Measurements from ENCODE around the gene PIK3AP1. TPM values are rescaled to one million over a fixed set of nuclear protein-coding genes. Genes with fewer than 3 reads are reported as not detected.

The PIK3AP1 gene
- total and polyA plus RNA-seq, 2 of the 4 experiments (the other 2 are of a cell fraction): under 0.01 to 0.14 TPM

DNA sequence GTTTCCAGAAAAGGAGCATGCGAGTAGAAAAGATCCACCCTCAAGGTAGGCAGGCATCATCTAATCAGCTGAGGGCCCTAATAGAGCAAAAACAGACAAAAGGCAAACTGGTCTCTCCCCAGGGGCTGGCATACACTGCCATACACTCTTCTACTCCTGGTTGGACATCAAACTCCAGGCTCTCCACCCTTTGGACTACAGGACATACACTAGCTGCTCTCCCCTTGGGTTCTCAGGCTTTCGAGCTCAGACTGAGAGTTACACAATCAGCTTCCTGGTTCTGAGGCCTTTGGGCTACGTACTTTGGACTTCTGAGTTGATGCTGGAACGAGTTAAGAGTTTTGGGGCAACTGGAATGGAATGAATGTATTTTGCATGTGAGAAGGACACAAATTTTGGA lies 82.6 kb downstream of the PIK3AP1 start:
- Histone ChIP-seq H3K27me3 (ENCODE audit: control insufficient read depth, insufficient read depth, low read length) (peaks cover 30% of the 10 kb centered on the region), H2BK5ac (ENCODE audit: low read depth, low read length, poor library complexity, severe bottlenecking) (no peak overlapping the region), H2AK5ac (ENCODE audit: low read depth, low read length) (no peak overlapping the region), H4K5ac (ENCODE audit: low read depth, low read length) (no peak overlapping the region), H2BK120ac (ENCODE audit: low read depth, low read length) (no peak overlapping the region), H3K23ac (ENCODE audit: low read depth, low read length) (no peak overlapping the region), H3K18ac (ENCODE audit: low read depth, low read length) (no peak overlapping the region), H4K20me1 (ENCODE audit: insufficient read depth, low read length) (no peaks in the 10 kb centered on the region), H3K56ac (ENCODE audit: extremely low read depth, insufficient read depth, low read length) (no peak overlapping the region), H3K4ac (ENCODE audit: low read depth, low read length) (no peak overlapping the region), H3K4me1 (ENCODE audit: control insufficient read depth, insufficient read depth, low read length) (no peaks in the 10 kb centered on the region), H2BK20ac (ENCODE audit: low read depth, low read length) (no peak overlapping the region), H3K79me1 (ENCODE audit: low read depth in 1 of 2, low read length in 2 of 2) (no peaks in the 10 kb centered on the region), H2AK9ac (replicated peaks; ENCODE audit: low read depth, low read length, poor library complexity) (no peak overlapping the region), H3K14ac (replicated peaks; ENCODE audit: low read depth, low read length) (no peak overlapping the region), H3K9me1 (ENCODE audit: insufficient read depth, low read length) (no peaks in the 10 kb centered on the region), H4K8ac (ENCODE audit: low read depth in 2 of 2, low read length in 2 of 2) (no peak overlapping the region), H3K4me2 (ENCODE audit: low read depth, low read length) (no peak overlapping the region), H2AFZ (replicated peaks; ENCODE audit: low read length, poor library complexity) (no peak overlapping the region), H3K9me3 (ENCODE audit: control insufficient read depth, insufficient read depth, low read length) (peaks cover 4% of the 10 kb centered on the region; the same call in 1 of the 2 replicates), H3K9ac (ENCODE audit: low read depth, low read length) (no peak overlapping the region), H4K91ac (ENCODE audit: insufficient read depth, low read depth, low read length) (no peak overlapping the region), H3K27ac (ENCODE audit: insufficient read depth, low read length) (no peak overlapping the region), H3K36me3 (ENCODE audit: control insufficient read depth, insufficient read depth, low read length) (no peaks in the 10 kb centered on the region), H2BK15ac (ENCODE audit: low read depth, low read length) (no peak overlapping the region), H3K4me3 (ENCODE audit: insufficient read depth, low read depth, low read length) (no peak overlapping the region)
- DNase-seq (no peak), ATAC-seq (ENCODE audit: low read depth) (no peak)
- in situ Hi-C loops (cut with MboI; ENCODE audit: low sequenced_read_pairs) (no loop called here), dilution Hi-C loops (cut with HindIII; ENCODE audit: low sequenced_read_pairs, unreplicated experiment) (no loop called here), intact Hi-C loops (cut with micrococcal nuclease) (no loop called here)
- TF ChIP-seq NFE2L2 (IDR thresholded peaks at IDR 0.05; ENCODE audit: low read depth, low read length): no peak
- no peak for TF ChIP-seq FOS (IDR thresholded peaks at IDR 0.05; ENCODE audit: low read depth, low read length)
- no peak for TF ChIP-seq RCOR1 (IDR thresholded peaks at IDR 0.05; ENCODE audit: insufficient replicate concordance, low read length)
- no peak for TF ChIP-seq RAD21 (IDR thresholded peaks at IDR 0.05; ENCODE audit: low read length)
- TF ChIP-seq, protein P1, sequence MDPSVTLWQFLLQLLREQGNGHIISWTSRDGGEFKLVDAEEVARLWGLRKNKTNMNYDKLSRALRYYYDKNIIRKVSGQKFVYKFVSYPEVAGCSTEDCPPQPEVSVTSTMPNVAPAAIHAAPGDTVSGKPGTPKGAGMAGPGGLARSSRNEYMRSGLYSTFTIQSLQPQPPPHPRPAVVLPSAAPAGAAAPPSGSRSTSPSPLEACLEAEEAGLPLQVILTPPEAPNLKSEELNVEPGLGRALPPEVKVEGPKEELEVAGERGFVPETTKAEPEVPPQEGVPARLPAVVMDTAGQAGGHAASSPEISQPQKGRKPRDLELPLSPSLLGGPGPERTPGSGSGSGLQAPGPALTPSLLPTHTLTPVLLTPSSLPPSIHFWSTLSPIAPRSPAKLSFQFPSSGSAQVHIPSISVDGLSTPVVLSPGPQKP (IDR thresholded peaks at IDR 0.05; ENCODE audit: borderline replicate concordance, low read depth, low read length): no peak
- TF ChIP-seq RFX5 (IDR thresholded peaks at IDR 0.05; ENCODE audit: low read depth, low read length): no peak
- TF ChIP-seq MAFK (IDR thresholded peaks at IDR 0.05; ENCODE audit: low read depth, low read length): no peak
- TF ChIP-seq, protein P2, sequence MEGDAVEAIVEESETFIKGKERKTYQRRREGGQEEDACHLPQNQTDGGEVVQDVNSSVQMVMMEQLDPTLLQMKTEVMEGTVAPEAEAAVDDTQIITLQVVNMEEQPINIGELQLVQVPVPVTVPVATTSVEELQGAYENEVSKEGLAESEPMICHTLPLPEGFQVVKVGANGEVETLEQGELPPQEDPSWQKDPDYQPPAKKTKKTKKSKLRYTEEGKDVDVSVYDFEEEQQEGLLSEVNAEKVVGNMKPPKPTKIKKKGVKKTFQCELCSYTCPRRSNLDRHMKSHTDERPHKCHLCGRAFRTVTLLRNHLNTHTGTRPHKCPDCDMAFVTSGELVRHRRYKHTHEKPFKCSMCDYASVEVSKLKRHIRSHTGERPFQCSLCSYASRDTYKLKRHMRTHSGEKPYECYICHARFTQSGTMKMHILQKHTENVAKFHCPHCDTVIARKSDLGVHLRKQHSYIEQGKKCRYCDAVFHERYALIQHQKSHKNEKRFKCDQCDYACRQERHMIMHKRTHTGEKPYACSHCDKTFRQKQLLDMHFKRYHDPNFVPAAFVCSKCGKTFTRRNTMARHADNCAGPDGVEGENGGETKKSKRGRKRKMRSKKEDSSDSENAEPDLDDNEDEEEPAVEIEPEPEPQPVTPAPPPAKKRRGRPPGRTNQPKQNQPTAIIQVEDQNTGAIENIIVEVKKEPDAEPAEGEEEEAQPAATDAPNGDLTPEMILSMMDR (conservative IDR thresholded peaks at IDR 0.05; ENCODE audit: low read depth, low read length): no peak
- TF ChIP-seq, protein P3, sequence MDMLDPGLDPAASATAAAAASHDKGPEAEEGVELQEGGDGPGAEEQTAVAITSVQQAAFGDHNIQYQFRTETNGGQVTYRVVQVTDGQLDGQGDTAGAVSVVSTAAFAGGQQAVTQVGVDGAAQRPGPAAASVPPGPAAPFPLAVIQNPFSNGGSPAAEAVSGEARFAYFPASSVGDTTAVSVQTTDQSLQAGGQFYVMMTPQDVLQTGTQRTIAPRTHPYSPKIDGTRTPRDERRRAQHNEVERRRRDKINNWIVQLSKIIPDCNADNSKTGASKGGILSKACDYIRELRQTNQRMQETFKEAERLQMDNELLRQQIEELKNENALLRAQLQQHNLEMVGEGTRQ (IDR thresholded peaks at IDR 0.05; ENCODE audit: low read depth, low read length): no peak
- no peak for TF ChIP-seq SMC3 (IDR thresholded peaks at IDR 0.05; ENCODE audit: low read depth, low read length)
- TF ChIP-seq MXI1 (IDR thresholded peaks at IDR 0.05; ENCODE audit: borderline replicate concordance, low read depth, low read length): no peak
- POLR2A ChIA-PET (ENCODE audit: unreplicated experiment): no interaction called here
- WGBS, 2 experiments (ENCODE audit: extremely low coverage in 2 of 2, insufficient read length in 1 of 2): no CpG with 5 or more reads among the region's 4 CpGs
- BruUV-seq (replicated peaks): no TSS peak
- CTCF ChIA-PET: interaction anchor here (1.1 kb wide), 1 partner anchor 15 kb away, joined by 3 read pairs; no protein-coding TSS in a partner anchor
